Suppressor macrophage treated with lipopolysaccharide for 1 hour (primary cell): ENCODE measurements around the gene CORO7.
"Not testable (repeated sequence)": the region's sequence is repeated elsewhere in the genome, so short reads cannot be mapped to it uniquely, and the experiment has no call there.

ENCODE experiments used
- DNase-seq, 3 donors: peaks; one replicate each; pipeline ENCODE4 v3.0.0-alpha.2; 2020 to 2022

The CORO7 gene

DNA sequence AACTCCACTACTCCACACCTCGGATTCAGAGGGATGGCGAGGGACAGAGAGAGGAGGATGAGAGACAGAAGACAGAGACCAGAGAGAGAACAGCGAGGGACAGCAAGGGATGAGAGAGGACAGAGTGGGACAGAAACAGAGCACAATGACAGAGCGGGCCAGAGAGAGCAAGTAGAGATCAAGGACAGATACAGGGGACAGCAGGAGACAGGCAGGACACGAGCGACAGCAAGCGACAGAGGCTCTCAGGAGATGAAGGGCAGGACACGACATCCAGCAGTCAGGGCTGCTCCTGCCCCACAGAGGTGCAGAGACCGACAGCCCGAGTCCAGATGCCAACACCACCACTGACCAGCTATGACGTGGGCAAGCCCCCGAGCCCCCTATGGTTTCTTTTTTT is 14.9 kb downstream of the CORO7 start:
- no peak for DNase-seq

DNA sequence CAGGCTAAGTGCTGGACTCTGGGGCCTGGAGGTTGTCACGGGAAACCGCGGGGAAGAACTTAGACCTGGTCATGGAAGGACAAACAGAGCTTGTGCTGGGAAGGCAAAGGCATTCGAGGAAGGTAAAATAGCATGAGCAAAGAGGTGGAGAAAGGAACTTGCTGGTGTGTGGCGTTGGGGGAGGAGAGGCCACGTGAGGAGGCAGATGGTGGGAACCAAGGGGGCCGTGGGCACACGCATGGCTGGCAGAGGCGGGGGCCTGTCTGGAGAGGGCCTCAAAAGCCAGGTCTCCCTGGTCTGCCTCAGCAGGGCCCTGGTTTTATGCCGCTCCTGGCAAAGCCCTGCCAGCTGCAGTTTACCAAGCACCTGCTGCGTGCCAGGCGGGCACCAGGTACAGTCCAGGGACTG is 15.3 kb downstream of the CORO7 start:
- no peak for DNase-seq

DNA sequence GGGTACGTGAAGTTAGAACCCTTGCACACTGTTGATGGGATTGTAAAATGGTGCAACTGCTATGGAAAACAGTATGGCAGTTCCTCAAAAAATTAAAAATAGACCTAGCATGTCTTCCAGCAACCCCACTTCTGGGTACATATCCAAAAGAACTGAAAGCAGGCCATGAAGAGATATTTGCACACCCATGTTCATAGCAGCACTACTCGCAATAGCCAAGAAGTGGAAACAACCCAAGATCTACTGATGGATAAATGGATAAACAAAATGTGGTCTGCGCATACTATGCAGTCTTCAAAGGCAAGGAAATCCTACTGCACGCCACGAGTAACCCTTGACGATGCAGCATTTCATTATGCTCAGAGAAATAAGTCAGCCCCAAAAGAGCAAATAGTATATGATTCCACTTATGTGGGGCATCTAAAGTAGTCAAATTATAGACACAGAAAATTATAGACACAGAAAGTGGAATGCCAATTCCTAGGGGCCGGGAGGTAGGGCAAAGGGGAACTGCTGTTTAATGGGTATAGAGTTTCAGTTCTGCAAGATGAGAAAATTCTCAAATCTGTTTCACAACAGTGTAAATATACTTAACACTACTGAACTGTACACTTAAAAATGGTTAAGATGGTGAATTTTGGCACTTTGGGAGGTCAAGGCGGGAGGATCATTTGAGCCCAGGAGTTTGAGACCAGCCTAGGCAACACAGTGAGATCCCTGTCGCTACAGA is 17.2 kb downstream of the CORO7 start:
- DNase-seq, result peak; percentile 27 to 51 (median 40)

DNA sequence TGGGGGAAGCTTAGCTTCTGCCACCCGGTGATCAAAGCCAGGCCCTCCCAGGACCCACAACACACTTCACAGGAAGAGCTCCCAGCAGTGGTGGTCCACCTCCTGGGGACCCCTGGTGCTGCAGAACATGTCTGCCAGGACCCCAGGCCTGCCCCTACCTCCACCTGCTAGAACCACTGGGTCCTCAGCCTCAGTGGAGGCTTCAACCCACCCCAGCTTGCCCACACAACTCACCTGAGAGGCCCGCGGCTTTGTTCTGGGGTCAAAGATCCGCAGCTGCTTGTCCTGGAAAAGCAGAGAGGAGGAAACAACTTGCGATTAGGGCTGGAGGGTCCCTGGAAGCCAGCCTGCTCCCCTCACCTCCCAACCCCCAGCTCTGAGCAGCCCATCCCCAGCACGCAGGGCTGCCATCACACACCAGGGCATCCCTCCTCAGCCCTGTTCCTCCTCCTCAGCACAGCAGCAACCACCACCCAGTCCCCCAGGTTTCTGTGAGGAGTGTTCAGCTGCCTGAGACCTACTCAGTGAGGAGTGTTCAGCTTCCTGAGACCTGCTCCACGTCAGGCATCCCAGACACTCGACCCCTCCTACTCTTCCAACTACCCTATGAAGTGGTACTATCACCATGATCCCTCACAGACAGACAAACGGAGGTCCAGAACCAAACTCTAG is 21.2 kb downstream of the CORO7 start:
- no peak for DNase-seq

DNA sequence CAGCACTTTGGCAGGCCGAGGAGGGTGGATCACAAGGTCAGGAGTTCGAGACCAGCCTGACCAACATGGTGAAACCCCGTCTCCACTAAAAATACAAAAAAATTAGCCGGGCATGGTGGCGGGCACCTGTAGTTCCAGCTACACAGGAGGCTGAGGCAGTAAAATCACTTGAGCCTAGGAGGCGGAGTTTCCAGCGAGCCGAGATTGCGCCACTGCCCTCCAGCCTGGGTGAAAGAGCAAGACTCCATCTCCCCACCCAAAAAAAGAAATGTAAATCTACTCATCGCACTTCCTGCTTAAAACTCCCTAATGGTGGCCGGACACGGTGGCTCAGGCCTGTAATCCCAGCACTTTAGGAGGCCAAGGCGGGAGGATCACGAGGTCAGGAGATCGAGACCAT is 22.5 kb downstream of the CORO7 start:
- DNase-seq, result not testable (repeated sequence)

DNA sequence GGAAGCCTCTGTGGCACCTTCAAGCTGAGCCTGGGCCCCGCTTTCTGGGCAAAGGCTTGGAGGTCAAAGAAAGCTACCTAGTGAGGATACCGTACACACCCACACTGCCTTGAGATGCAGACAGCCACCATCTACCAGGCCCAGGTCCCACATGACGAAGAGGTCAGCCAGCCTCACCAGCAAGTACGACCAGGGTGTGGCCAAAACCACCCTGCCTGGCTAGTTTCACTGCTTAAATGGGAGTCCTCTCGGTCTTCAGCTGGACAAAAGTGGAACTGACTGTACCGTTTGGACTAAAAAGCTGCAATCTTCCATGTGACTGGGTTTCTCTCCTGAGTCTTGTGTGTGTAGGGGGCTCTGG is 23.2 kb downstream of the CORO7 start:
- no peak for DNase-seq

DNA sequence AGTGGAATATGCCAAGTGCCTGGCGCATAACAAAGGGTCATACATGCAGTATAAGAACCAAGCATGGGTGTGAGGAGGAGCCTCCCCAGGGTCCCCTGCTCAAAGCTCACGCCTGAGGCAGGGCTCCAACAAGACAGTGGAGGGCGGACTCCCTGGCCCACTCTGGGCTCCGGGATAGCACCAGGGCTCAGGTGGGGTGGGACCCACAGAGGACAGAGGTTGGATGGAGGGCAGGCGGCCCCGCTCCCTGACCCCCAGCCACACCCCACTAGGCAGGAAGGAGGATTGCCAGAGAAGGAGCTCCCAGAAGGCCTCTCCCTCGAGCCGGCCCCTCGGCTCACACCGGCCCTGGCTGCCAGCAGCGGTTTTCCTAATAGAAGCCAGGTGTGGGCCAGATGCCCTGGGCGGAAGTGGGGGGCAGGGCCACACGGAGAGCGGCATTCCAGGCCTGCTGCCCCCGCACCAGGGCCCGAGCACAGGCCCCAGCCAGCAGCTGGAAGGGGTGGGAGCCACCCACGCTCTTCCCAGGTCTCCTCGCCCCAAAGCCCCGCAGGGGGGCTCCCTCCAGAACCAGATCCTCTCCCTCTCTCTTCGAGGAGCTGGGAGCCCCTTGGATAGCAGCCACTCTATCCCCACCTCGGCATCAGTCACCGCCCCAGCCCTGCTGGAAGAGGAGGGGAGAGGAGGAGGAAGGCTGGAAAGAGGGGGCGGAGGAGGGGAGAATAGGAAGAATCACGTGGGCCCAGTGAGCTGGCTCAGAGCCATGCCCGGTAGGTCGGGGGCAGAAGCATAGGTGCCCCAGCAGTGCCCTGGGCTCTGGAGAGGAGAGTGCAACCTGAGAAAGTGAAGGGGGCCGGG is 23.8 kb downstream of the CORO7 start:
- no peak for DNase-seq

DNA sequence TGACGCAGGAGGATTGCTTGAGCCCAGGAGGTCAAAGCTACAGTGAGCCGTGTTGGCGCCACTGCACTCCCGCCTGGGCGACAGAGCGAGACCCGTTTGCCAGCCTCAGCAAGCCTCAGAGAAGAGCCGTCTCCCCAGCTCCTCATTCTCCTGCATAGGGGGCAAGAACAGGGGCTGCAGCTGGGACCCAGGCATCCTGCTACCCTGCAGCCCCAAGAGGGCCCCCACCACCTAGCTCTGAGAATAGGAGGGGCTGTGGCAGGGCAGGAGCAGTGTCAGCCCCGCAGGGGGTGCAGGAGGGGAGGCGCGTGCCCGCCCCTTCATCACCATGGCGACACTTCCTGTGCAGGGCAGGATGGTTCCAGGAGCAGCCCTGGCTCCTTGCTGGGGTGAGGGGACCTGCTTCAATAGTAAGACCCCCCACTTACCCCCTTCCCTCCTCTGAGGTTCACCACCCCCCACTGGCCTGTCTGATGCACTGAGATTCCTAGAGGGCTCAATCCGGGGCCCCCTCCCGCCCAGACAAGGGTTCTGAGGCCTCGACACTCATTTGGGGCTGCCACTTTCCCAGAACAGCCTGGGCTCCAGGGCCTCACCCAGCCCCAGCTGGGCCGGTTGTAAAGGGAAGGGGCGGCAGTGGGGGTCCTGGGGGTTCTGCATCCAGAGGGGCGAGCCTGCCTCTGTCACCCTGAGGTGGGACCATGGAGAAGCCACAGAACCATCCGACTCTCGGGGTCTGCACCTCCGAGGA is 24.6 kb downstream of the CORO7 start:
- DNase-seq, result no peak

DNA sequence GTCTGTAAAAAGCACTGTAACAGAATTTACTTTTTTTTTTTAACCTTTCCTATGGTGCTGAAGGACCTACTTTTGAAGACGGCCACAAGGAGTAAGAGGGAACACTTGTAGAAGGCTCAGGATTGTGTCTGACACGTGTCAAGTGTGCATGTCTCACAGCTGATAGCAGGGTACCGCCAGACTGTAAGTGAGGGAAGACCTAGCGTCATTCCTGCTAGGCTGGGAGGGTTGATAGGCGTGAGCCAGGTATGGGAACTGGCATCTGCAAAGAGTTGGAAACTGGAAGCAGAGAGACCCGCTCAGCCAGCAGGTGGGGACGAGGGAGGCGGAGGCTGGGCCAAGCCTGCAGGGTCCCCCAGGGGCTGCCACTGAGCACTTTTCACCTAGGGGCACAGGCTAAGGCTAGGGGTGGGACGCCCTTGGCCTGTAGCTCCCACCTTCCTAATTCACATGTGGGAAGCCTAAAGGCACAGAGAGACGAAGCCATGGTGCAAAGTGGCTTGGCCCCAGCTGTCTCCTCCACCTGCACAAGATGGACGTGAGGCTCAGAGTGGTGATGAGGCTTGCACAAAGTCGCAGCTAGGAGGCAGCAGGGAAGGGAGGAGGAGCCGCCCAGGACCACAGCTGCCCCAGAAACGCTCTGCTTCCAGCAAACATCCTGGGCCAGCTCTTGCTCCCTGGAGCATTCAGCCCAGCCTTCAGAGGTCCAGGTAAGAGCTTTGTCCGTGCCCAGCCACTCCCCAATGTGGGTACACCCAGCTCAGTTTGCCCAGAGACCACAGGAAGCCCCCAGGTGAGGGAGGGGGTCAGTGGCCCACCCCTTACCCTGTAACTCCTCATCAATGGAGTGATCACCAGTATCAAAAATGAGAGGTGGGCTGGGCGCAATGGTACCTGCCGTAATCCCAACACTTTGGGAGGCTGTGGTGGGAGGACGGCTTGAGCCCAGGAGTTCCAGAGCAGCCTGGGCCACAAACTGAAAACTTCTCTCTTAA is 25.8 kb downstream of the CORO7 start:
- DNase-seq, result no peak

DNA sequence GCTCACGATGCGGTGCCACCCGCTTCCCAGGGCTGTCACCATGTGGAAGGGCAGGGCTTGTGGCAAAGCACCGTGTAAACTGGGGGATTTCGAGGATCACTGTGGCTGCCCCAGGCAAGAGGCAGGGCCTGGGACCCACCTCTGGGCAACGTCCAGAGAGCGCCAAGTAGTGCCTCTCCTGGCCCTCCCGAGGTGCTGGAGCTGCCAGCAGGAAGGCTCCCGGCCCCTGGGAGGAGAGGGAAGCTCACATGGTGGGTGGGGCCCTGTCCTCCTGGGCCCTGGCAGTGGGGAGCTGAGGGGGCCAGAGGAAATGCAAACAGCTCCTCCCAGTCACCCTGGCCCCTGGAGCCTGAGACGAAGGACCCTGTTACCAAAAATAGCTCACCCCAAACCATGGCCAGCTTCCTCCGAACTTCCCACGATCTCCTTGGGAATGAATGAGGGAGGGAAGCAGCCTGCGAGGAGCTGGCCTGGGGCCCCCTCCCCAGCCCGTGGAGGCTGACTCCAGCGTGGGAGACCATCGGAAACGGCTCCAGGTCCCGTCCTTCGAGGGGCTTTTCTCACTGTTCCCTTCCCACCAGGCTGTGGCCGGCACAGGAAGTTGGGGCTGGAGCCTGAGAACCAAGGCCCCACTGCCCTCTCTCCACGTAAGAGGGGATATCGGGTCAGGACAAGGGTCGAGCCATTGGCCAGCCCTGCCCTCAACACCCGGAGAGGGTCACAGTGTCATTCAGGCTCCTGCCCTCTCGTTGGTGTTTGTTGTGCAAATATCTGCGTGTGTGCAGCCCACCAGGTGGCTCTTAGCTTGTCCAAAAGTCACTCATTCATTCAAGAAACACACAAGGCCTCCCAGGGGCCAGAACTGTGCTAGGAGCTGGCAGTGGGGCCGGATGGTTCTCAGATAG is 27.1 kb downstream of the CORO7 start:
- no peak for DNase-seq

DNA sequence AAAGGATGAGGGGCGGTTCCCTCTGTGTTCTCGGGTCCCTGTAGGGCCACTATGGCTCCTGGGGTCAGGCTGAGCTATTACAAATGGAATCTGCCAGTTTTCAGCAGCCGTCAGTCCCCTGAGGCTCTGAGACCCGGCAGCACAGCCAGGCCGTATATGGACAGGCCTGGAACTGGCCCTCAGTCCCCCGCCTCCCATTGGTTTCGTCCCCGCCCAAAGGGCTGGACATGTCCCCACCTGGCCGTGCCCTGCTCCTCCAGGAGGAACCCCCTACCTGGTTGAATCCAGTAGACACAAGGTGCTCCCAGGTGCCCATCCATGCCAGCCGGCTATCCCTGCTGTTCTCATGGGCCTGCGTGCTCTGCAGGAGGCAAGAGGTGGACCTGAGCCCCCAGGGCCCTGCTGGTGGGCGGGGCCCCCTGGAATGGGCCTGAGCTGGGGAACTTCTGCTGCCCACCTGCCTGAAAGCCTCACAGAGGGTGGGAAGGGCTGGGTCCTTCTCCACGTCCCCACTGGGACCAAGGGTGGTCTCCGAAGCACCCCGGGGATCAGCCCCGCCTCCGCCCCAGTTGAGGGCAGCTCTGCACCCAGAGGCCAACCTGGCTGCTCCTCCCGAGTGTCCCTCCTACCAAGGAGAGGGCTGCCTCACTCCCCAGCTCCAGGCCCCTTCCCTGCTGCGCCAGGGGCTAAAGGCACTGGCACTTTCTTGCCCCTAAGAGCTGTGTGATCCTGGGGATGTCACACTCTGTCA is 27.9 kb downstream of the CORO7 start:
- no peak for DNase-seq

DNA sequence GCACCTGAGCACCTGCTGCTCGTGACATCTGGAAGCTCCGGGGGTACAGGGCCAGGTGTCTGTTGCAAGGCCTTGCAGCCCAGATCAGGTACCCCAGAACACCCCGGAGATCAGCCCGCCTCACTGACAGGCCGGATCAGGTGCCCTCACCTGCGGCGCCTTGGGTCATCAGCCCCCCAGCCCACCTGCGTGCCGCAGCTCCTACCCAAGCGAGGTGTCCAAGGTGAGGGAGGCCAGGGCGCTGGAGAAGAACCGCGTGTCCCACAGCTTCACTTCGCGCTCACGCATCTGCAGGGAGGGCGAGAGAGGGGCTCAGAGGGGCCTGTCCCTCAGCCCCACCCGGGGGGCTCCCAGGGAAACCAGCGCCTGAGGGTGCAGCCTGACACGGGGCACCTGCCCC is 28.6 kb downstream of the CORO7 start:
- no peak for DNase-seq

DNA sequence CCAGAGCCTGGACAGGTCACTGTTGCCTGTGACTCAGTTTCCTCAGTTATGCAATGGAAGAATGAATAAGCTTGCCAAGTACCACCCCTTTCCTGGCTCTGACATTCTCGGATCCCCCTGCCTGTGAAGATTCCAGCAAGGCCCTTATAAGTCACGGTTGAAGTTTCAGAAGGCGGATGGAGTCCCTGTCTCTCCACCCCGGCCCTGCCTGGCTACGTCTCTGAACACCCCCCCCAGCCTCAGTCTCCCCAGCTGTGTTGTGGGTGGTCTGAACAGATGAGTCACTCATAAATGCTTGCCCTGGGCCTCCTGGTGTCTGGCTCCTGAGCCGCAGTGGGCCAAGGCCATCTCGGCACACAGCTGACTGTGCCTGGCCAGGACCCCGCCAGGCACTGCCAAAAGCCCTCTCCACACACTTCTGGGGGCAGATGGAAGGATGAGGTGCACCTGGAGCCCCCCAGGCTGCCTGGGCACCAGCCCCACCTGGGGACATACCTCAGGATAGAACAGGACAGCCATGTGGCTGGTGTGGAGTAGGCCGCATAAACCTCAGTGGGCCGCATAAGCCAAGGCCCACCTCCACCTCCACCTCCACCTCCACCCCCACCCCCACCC is 29.3 kb downstream of the CORO7 start:
- no peak for DNase-seq

DNA sequence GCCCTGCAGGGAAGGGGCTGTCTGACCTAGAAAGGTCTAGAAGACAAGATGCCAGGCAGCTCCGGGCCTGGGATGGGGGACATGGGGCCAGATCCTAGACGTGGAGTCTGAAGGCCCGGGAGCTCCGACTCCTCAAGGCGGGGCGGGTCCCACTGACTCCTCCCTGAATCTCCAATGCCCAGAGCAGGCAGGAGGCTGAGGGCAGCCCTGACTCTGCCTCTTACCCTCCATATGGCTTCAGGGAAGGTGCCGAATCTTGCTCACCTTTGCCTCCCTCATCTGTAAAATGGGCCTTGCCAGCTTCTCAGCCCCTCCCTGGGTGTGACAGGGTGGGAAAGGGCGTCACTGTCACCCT is 30.0 kb downstream of the CORO7 start:
- DNase-seq, result no peak

DNA sequence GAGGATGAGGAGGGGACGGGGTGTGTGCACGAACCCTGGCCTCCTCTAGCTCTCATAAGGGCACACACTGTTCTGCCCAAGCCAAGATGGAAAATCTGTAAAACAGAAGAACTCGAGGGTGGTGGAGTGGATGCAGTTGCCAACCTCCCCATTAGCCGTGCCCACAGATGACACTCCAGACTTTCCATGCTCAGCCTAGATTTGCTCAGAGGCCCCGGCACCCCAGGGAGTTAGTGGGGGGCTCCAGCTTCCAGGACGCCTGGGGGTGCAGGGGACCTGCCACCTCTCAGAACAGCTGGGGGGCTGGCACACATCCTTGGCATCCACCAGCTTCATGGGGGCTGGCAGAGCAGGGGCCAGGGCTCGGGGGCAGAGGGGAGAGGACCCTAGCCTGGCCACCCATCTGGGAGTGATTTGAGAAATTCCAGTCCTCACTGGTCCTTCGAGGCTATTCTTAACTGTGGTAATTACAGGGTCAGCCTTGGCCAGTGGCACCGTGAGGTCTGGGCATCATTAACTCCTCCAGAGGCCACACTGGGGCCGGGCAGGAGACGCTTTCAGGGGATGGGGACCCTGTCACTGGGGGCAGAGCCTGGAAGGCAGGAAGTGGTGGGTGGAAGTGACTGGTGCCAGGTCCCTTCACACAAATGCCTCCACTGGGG is 30.5 kb downstream of the CORO7 start:
- no peak for DNase-seq

DNA sequence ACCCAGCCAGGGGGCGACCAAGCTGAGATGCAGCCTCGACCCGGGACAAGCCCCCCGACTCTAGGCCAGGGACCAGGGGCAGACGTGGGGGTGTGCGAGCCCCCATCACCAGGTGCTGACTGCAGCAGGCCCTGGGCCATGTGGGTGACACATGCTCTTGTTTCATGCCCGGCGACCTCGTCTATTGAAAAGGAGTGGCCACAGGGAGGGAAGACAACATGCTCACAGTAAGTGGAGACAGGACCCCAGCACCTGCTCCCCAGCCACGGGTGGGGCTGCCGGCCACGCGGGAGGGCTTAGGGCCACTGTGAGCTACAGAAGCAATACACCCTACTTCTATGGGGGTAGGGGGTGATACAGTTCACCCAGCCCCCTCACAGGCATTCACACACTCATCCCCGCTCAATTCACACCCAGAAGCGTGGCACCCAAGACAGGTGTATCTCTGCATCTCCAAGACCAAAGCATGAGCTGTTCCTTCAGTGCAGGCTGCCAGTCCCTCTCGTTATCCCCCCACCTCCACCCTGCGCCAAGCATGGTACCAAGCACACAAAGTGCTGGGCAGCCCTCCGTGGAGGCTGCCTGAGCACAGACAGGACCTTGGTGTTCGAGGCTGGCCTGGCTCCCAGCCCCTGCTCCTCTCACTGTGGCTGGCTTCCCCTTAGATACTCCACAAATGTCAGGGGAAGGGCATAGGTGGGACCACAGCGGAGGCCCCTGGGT is 31.2 kb downstream of the CORO7 start:
- no peak for DNase-seq

DNA sequence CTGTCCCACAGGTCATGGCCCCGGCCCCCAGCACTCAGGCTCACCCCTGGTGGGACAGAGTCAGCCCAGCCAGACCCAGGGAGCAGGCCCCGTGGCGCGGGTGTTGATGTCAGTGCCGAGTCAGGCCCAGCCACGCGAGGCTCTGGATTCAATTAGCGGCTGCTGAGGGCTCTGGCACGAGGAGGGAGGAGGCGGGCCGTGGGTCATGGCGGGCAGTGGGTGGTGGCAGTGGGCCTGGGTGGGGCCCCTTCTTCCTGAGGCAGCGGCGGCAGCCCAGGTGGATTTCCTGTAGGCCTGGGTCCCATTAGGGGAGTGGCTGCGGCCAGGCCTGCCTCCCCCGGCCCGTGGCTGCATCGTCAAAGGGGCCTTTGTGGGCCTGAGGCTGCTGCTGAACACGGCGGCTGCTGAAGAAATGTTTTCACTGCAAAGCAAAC is 31.9 kb downstream of the CORO7 start:
- no peak for DNase-seq
